Epithelial cell of proximal tubule (primary cell): ENCODE results near the gene EFNA2. TPM values are rescaled to one million over a fixed set of nuclear protein-coding genes. Genes with fewer than 3 reads are reported as not detected.
"Not testable (repeated sequence)": the region's sequence is repeated elsewhere in the genome, so short reads cannot be mapped to it uniquely, and the experiment has no call there.

Experiments
- DNase-seq: peaks from one replicate; pipeline ENCODE4 v3.0.0-alpha.2; 2011; ENCODE audit warnings: low read depth
- H3K4me3 ChIP-seq: 2 replicates; pipeline ENCODE4 v1.5.1; 2011; ENCODE audit warnings: low read depth, mild to moderate bottlenecking, low read length
- CTCF ChIP-seq: conservative IDR thresholded peaks from 2 replicates; pipeline ENCODE4 v1.5.1; 2012; ENCODE audit warnings: low read depth, mild to moderate bottlenecking, low read length
- total RNA-seq: library from RNA; depleted of rRNA; stranded (reverse); fragments of >200 nt; gene quantifications from 2 replicates; pipeline ENCODE4 v1.2.3, GENCODE V29; 2015

EFNA2 gene
- total RNA-seq, 1 donor from 2014 or later, result 0.23 TPM

GRCh38 chr19:1315470-1316166 is 29.9 kb downstream of the EFNA2 start:
- DNase-seq, result no peak
- TF ChIP-seq CTCF, result peak; percentile 61
- peak overlapping the region; percentile 23 for H3K4me3 ChIP-seq

- no peak overlapping the region for H3K4me3 ChIP-seq
- no peak for DNase-seq
- no peak for TF ChIP-seq CTCF
Measured at GRCh38 chr19:1316466-1316865, 30.8 kb downstream of the EFNA2 start.

GRCh38 chr19:1317274-1318003 is 31.8 kb downstream of the EFNA2 start:
- no peak overlapping the region for H3K4me3 ChIP-seq
- no peak for DNase-seq
- no peak for TF ChIP-seq CTCF

GRCh38 chr19:1318678-1319471 is 33.2 kb downstream of the EFNA2 start:
- TF ChIP-seq CTCF, result no peak
- no peak overlapping the region for H3K4me3 ChIP-seq
- DNase-seq, result no peak

- not testable (repeated sequence) for H3K4me3 ChIP-seq, DNase-seq
Measured at GRCh38 chr19:1320282-1320650, 34.6 kb downstream of the EFNA2 start.

- no peak overlapping the region for H3K4me3 ChIP-seq
- no peak for TF ChIP-seq CTCF
- DNase-seq, result no peak
Measured at GRCh38 chr19:1321539-1321938, 35.9 kb downstream of the EFNA2 start.
